Prostate gland (tissue), 2 donors: Measurements from ENCODE around the gene CYS1.

Experiments
- POLR2A ChIP-seq: fragments of 450-650 bp; IDR thresholded peaks from one replicate; pipeline ENCODE4 v1.6.1; 2016; ENCODE audit warnings: antibody characterized with exemption, mild to moderate bottlenecking
- POLR2AphosphoS5 ChIP-seq: sonication (generic); formaldehyde crosslinking; IDR thresholded peaks from one replicate; pipeline ENCODE4 v1.6.1; 2017; ENCODE audit warnings: antibody characterized with exemption
- TF ChIP-seq, protein P1 (sequence below), 4 experiments: fragments of 200-600 bp in 2 of 4; fragments of 450-650 bp in 2 of 4; sonication (generic) in 2 of 4; IDR thresholded peaks; 1 replicate in 3 of 4; 2 replicates in 1 of 4; pipeline ENCODE4 v1.5.1; 2016 to 2019; ENCODE audit warnings: antibody characterized with exemption in 4 of 4, mild to moderate bottlenecking in 2 of 4, moderate library complexity in 2 of 4

DNA sequence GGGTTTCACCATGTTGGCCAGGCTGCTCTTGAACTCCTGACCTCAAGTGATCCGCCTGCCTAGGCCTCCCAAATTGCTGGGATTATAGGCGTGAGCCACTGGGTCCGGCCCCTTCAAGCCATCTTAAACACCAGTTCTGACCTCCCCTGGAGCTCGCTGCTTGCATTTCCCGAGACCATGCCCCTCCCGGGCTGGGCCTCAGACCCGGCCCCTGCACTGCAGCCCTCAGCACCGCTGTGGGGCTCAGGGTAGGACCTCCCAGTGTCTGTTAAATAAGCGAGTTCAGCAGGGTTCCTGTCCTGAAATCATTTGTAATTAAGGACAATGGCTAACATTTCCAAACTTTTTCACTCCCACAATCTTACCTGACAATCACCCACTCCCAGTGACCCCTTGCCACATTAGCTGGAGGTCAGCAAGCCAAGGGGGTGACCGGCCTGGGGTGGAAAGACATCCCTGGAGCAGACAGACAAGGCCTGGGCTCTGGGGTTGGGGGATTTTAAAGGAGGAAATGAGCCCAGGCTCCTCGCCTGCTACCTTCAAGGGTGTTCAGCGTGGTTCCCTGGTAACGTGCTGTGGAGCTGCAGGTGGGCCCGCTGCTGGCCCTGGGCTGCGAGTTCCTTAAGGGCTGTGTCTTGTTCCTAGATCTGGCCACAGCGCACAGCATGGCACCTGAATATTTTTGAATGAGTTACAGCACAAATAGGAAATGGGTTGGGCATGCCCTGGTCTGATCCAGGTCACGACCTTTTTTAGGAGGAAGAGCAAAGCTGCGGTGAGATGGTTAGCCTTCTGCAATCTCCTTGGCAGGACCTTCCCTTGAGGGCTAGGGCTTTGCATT, 15.1 kb downstream of the CYS1 start:
- TF ChIP-seq, protein P1, sequence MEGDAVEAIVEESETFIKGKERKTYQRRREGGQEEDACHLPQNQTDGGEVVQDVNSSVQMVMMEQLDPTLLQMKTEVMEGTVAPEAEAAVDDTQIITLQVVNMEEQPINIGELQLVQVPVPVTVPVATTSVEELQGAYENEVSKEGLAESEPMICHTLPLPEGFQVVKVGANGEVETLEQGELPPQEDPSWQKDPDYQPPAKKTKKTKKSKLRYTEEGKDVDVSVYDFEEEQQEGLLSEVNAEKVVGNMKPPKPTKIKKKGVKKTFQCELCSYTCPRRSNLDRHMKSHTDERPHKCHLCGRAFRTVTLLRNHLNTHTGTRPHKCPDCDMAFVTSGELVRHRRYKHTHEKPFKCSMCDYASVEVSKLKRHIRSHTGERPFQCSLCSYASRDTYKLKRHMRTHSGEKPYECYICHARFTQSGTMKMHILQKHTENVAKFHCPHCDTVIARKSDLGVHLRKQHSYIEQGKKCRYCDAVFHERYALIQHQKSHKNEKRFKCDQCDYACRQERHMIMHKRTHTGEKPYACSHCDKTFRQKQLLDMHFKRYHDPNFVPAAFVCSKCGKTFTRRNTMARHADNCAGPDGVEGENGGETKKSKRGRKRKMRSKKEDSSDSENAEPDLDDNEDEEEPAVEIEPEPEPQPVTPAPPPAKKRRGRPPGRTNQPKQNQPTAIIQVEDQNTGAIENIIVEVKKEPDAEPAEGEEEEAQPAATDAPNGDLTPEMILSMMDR (IDR thresholded peaks at IDR 0.05) = no peak
- TF ChIP-seq POLR2A = no peak
- no peak for TF ChIP-seq POLR2AphosphoS5
